Measurements from ENCODE around the gene DIP2B.

Gene DIP2B

DNA sequence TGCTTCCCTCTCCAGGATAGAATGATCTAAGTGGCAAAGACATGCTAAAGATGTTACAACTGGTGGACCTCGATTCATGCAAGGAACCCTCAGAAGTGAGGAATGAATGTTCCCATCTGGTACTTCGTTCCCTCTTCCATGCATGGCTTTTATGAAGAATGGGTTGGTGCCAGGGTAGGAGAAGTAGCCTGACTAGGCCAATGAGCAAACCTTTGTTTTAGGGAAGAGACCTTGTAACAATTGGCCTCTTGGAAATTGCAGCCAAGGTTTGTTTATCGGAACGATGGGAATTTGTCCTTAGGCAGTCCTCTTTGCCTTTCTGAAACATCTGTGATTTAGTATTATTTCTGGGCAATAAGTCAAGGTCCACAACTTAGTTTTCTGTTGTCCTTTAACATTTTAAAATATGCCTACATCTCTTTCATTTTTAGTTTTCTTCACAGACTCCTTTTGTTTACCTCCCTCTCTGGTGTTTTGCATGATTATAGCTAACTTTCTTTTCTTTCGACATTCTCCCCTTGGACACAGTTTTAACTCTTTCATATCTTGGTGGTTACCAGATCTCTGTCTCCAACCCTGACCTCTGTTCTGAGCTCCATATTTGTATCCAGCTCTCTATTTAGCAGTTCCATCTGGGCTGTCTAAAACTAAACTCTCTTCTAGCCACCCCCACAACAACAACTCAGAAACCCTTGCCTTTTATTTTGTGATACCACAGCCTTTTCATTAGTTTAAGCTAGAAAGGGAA lies 70.0 kb downstream of the DIP2B start:
- no peak for DNase-seq (ENCODE audit: low read depth)

DNA sequence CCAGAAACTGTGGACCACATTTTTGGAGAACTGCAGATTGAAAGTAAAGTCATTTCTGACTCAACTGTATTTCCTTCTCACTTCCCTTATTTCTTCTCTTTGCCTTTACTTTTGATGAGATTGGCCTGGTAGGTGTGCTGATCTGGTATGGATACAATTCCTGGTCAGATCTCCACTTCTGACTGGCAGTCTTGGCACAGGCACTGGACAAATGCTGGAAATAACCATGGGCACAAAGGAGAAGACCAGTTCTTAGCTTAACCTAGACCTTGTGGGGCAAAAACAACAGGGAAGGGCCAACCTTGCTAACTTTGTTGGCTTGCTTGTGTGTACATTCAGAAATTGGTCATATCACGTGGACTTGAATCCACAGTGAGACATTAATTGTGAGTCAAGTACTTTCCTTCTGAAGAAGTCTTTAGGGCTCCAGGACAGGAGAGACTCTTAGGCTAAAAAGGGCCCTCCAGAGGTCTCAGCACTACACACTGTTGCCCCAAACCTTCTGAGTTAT lies 75.0 kb downstream of the DIP2B start:
- DNase-seq (ENCODE audit: low read depth), result no peak

DNA sequence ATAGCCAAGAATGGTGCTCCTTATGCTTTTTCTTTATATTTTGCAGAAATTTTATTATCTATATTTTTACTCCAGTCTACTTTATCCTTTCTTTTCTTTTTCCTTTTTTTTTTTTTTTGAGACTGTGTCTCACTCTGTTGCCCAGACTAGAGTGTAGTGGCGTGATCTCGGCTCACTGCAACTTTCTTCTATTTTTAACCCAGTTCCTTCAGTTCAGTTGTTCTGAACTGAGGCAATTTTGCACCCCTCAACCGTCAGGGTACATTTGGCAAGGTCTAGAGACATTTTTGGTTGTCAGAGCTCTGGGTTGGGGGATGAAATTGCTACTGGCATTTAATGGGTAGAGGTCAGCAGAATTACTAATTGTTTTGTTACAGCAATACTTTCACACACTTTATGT lies 75.7 kb downstream of the DIP2B start:
- DNase-seq (ENCODE audit: low read depth), result no peak

DNA sequence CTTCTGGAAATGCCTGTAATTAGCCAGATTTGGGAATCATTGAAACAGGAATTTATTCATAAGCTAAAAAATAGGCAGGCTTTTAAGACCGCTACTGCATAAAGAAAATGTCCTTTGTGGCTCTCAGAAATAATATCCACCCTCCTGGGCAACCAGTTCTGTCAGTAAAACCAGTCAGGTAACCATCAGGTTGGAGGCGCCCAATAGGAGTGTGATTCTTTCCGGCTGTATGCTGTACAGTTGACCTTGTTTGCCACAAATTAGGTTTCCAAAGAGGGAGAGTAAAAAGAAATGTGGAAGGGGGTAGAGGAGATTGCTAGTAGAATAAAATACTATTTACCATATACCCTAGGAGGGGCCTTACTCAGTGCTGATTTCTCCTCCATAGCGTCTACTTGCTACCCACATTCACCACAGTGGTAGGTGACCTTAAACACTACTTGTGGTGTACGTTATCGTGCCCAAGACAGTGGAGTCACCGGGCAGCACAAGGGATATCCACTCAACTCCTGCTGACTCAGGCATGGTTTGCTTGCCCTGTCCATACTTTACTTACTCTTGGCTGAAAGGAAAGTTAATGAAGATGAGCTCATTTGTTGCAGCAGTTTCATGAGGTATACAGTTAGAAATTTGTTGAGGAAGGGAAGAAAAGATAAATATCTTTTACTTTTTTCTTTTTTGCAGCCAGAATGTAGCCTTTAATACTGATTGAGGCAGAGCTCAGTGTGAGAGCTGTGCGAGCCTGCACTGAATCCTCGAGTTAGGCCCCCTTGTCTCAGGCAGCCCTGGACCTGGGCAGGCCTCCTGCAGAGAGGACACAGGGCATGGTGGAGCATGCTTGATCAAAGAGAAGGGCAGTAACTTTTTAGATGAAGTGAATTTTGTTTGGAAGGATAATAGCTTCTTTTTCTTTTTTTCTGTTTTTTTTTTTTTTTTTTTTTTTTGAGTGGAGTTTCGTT lies 76.7 kb downstream of the DIP2B start:
- DNase-seq (ENCODE audit: low read depth), result no peak

DNA sequence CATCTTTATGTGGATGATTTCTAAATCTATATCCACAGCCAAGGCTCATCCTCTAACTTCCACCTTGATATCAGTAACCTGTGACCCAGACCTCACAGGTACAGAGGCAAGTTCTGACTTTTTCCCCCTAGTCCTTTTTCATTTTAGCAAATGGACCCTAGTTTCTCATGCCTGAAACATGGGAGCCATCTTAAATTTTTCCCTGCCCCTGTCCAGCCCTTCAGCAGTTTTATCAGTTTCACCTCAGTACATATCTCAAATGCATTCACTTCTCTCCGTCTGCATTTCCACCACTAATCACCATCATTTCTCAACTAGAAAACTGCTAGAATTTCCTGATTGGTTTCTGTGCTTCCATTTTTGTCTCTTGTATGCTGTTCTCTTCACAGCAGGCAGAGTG lies 79.3 kb downstream of the DIP2B start:
- no peak for DNase-seq (ENCODE audit: low read depth)

DNA sequence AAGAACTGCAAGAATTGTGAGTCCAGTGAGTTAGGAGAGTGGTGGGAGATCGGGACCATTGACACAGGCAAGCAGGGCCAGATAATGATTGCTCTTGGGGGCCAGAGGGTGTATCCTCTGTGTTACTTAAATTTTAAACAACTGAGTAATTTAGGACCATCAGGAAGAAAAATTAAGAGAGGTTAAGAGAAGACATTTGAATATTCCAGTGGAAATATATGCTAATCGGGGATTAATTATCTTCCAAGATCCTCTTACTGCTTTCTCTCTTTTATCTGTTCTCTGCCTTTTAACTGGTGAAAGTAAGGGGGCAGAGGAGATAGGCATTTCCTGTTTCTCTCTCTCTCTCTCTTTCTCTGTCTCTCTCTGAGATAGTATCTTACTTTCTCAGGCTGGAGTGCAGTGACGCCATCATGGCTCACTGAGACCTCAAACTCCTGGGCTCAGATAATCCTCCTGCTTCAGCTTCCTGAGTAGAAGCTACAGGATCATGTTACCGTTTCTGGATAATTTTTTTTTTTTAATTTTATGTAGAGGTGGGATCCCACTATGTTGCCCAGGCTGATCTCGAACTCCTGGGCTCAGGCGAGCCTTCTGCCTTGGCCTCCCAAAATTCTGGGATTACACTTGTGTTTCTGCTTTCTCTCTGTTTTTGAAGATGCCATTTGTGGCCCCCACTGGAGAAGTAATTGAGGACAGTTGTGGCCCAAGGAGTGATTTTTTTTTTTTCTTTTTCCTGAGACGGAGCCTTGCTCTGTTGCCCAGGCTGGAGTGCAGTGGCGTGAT lies 85.1 kb downstream of the DIP2B start:
- DNase-seq (ENCODE audit: low read depth), result no peak

DNA sequence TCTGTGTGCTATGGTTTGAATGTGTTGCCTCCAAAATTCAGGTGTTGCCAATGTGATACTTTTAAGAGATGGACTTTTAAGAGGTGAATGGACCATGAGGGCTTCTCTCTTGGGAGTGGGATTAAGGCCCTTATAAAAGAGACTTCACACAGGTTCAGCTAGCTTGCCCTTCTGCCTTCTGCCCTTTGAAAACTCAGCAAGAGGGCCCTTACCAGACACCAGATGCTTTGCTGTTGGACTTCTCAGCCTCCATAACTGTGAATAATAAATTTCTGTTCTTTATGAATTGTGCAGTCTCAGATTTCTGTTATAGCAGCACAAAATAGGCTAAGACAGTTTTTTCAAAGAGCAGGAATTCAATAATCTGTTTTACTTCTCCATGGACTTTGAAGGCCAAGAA lies 86.1 kb downstream of the DIP2B start:
- DNase-seq (ENCODE audit: low read depth), result no peak

DNA sequence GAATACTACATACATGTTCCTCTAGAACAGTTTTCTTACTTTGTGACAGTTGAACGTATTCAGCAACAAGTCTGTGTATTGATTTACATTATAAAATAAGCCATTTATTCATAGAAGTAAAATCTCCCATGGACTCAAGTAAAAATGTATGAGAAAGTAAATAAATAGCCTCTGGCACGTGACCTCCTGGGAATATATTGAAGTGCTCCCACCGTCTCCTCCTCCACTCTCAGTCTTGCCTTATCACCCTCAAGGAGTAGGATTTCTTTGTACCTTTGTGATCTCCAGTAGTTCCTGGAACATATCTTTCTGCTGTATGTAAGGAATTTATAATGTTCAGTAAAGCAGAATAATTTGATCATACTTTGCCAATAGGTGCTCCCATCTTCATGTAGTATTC lies 90.9 kb downstream of the DIP2B start:
- no peak for DNase-seq (ENCODE audit: low read depth)

DNA sequence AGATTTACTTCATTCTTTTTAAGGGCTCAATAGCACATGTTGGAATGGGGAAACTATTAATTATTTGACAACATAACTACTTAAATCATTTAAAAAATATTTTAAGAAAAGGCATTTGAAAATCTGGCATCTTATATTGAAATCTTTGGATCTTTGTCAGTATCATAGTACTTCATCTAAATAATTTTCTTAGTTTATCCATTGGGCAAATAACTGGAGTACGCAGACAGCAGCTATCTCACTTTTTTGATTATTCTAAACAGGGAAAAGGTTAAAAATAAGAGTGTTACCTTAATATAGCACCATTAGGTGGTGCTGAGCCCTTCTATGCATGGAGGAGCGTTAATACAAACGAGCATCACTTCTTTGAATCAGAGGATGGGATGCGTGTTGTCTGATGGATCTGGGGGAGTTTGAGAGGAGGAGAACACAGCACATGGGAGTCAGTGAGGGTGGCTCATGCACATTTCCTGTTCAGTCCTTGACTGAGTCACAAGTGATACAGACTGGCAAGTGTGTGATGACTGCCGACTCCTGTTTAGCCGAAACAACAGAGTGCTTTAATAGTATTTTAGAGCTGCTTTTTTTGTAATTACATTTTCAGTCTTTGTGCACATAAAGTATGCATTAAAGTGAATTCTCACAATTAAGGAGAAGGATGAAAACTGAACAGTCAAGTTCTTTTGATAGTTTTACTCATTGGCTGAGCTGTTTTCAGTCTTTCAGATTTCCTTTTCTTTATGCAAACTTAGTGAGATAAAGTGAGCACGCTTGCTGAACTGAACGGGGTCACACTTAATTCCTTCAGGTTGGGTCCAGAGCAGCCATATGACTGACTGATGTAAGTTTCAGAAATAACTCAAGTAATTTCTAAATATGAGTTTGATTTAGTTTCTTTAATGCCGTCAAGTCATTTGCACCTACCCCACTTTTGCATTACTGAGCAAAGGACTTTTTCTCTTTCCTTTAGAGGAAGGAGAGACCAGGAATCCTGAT lies 92.7 kb downstream of the DIP2B start:
- peak; percentile 14 for DNase-seq (ENCODE audit: low read depth)

DNA sequence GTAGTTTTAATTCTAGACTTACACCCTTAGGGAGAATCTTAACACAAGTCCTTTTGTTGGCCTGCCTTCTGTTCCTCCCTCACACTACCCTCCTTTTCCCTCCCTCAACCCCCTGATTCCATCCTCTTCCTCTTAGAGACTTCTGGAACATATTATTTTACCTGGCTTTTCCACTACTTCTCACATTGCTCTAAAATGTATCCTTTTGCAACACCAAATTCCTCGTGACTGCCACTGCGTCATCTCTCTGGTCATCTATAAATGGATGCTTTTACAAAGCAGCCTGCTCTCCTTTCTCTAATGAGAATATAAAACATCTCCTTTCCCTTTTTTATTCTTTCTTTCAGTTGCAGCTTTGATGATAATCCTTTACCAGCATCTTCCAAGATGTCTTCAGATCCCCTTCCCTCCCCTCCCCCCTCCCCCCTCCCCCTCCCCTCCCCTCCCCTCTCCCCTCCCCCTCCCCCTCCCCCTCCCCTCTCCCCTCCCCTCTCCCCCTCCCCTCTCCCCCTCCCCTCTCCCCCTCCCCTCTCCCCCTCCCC lies 93.6 kb downstream of the DIP2B start:
- no peak for DNase-seq (ENCODE audit: low read depth)

DNA sequence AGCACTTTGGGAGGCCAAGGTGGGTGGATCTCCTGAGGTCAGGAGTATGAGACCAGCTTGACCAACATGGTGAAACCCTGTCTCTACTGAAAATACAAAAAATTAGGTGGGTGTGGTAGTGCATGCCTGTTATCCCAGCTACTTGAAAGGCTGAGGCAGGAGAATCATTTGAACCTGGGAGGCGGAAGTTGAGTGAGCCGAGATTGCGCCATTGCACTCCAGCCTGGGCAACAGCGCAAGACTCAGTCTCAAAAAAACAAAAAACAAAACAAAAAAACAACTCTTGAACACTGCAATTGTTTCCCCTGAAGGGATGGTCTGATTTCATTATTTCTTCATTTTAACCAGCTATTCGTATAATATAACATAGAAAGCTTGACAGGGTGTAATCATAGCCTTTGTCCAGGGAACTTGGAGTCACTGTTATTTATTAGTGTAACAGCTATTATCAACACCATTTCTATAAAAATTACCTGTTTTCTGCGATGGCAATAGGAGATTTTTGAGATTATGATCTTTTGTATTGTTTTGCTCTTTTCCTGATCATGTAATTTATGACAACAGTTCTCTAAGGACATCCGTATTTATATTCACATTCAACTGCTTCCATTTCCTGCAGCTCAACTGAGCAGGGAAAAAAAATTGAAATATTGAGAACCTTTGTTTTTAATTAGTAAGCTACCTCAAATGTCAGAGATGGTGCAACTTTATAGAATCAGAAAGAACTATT lies 94.7 kb downstream of the DIP2B start:
- no peak for DNase-seq (ENCODE audit: low read depth)

DNA sequence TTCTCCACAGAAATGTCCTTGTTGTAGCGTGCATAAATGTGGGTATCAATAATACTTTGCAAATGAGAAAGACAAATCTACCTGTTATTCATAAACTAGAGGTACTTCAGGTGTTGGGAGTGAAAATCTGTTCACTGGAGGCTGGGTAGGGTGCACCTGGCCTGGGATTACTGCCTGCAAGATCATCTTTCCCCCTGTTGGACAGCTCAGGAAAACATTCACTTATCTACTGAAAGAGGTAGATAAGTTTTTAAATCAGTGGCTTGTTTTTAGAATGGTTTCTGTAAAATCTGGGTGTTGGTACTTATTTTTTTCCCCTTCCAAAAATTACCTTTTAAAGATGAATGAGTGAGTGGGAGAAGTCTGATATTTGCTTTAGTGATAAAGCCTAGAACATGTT lies 95.6 kb downstream of the DIP2B start:
- DNase-seq (ENCODE audit: low read depth), result no peak

DNA sequence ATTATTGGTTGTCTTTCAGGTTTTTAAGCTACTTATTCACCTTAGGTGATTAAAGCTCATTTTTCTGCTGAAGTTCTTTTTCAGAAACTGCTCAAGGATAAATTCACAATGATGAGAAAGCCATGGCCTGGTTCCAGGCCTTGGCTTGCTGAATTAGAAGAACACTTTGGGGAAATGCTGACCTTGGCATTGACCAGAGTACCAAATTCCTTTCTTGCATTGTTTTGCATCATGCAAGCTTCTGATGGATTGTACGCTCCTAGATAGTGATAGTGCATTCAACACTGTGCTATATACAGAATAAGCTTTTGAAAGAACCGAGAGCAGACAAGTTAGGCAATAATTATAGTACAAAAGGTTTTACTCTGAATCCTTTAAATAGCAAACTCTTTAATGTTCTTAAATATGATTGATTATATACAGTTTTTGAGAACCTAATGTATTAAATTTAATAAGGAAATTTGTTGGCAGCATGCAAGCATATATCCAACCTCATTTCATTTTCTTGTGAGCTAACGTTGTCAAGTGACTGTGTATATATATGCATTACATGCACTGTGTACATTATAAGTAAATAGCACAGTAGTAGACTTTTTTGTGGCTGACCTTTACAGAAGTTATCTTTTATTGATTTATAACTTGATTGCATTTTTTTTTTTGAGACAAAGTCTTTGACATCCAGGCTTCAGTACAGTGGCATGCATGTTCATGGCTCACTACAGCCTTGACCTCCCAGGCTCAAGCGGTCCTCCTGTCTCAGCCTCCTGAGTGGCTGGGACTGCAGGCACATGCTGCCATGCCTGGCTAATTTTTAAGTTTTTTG lies 99.2 kb downstream of the DIP2B start:
- no peak for DNase-seq (ENCODE audit: low read depth)

DNA sequence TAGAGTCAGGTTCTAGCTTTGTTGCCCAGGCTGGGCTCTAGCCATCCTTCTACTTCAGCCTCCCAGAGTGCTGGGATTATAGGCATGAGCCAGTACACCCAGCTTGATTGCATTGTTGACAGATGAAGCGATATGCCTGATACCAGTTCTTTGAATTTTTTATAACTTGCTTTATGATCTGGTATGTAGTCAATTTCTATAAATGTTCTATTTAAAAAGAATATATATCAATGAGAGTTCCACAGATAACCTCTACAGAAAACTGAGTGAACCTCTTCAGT lies 99.8 kb downstream of the DIP2B start:
- no peak for DNase-seq (ENCODE audit: low read depth)

DNA sequence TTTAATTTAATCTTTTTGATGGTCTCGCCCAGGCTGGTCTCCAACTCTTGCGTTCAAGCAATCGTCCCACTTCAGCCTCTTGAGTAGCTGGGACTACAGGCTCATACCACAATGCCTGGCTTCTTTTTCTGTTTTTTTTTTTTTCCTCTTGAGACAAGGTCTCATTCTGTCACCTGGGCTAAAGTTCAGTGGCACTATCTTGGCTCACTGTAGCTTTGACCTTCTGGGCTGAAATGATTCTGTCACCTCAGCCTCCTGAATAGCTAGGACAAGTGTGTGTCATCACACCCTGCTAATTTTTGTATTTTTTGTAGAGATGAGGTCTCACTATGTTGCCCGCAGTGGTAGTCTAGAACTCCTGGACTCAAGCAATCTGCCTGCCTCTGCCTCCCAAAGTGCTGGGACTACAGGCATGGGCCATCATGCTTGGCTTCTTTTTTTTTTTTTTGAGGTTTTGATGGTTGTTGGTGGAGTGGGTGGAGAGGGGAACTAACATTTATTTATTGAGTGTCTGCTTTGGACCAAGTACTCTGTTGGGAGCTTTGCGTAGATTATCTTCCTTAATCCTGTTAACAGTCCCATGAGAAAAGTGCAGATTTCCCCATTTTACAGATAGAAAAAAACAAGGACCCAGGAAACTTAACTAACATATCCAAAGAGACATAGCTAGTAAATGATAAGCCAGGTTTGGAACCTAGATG lies 102.0 kb downstream of the DIP2B start:
- no peak for DNase-seq (ENCODE audit: low read depth)

DNA sequence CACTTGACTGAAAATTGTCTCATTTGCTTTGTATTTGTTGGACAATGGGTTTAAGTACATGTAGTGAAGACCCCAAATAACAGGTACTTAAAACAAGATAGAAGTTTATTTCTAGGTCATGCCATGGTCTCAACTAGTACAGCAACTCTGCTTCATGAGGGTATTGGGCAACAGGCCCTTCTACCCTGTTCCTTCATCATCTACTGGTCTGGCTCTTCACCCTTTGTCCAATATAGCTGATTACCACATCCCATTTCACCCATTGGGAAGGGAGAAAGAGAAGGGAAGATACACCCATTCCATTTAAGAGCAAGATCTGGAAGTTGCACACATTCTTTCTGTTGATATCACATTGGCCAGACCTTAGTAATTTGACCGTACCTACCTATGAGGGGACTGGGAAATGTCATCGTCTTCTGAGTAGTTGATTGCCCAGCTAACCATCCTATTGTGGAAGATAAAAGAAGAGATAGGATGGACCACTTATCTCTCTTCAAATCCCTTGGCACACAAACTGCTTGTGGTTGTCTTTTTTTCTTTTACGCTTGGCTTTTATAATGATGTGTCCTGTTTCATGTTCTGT lies 104.6 kb downstream of the DIP2B start:
- no peak for DNase-seq (ENCODE audit: low read depth)

DNA sequence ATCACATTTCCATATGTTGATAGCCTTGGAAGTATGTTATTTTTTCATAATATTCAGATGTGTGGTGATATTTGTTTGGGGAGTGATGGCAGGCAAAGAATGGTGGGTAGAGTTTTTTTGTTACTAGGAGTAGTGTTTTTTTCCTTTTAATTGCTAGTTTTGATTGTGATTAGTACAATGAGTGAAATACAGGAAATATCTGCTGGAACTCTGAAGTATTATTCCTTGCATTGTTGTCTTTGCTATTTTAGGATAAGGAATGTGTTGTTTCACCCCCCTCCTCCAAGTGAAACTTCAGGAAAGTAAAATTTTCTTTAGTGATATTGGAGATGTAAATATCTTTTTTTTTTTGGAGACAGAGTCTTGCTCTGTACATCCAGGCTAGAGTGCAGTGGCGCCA lies 105.4 kb downstream of the DIP2B start:
- DNase-seq (ENCODE audit: low read depth), result no peak

DNA sequence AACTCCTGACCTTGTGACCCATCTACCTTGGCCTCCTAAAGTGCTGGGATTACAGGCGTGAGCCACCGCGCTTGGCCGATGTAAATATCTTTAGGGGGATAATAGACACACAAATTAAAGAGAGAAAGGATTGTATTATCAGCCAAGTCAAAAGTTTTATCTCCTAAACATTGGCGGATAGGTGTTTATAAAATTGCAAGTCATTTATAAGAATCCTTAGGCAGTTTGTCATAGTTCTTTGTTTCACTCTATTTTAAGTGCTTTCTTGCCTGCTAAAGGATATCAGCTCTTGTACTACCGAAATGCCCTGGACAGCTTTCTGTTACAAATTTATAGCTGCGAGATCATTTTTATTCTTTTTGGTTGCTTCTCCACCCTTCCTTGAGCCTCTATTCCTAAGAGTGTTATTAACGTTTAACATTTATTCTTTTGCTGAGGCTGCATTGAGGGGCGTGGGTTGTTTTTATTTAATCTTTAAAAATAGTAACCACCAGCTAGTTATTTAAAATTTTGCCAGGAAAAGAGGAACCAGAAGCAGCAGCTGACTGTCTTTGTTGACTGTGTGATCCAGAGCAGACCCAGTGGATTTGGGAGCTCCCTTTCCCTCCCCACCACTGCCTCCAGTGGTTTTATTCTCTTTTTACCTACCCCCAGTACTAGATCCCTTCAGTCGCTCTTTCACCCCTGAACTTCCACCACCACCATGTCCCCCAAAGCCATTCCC lies 106.4 kb downstream of the DIP2B start:
- no peak for DNase-seq (ENCODE audit: low read depth)
